ENCODE results near the gene BPIFB3.

BPIFB3 gene

DNA sequence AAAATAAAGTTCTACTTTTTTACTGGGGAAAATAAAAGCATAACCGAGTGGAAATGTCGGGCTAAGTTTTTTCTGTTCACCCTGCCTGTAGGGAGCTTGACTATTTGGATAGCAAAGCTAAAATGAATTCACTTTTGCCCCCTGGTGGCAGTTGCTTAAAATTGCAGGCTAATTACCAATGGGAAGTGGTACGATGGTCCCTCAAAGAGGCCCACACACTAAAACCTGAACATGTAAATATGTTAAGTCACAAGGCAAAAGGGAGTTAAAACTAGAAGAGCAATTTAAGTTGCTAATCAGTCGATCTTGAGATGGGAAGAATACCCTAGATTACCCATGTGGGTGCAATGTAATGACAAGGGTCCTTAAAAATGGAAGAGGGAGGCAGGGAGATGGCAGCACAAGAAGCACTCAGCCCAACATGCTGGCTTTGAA is 48.6 kb upstream of the BPIFB3 start:
- POLR2A ChIA-PET = no interaction called here
- Histone ChIP-seq H3K27ac (ENCODE audit: extremely low read depth, low read depth, low read length) (no peak overlapping the region), H3K9me3 (ENCODE audit: control insufficient read depth, insufficient read depth, low read depth, low read length) (no peaks in the 10 kb centered on the region), H3K4me3 (ENCODE audit: low read depth, low read length) (no peak overlapping the region), H3K4me1 (ENCODE audit: control insufficient read depth, insufficient read depth, low read length) (no peaks in the 10 kb centered on the region), H3K36me3 (ENCODE audit: control insufficient read depth in 2 of 2, insufficient read depth in 1 of 2, low read length in 2 of 2) (no peaks in the 10 kb centered on the region)
- no peak for TF ChIP-seq ZNF157 (tag by site-specific recombination; IDR thresholded peaks at IDR 0.05)
- CTCF ChIA-PET = interaction anchor here (0.6 to 1.5 kb wide), 3 partner anchors 18 to 181 kb away, joined by 3 to 5 read pairs (median 4); no protein-coding TSS in a partner anchor

DNA sequence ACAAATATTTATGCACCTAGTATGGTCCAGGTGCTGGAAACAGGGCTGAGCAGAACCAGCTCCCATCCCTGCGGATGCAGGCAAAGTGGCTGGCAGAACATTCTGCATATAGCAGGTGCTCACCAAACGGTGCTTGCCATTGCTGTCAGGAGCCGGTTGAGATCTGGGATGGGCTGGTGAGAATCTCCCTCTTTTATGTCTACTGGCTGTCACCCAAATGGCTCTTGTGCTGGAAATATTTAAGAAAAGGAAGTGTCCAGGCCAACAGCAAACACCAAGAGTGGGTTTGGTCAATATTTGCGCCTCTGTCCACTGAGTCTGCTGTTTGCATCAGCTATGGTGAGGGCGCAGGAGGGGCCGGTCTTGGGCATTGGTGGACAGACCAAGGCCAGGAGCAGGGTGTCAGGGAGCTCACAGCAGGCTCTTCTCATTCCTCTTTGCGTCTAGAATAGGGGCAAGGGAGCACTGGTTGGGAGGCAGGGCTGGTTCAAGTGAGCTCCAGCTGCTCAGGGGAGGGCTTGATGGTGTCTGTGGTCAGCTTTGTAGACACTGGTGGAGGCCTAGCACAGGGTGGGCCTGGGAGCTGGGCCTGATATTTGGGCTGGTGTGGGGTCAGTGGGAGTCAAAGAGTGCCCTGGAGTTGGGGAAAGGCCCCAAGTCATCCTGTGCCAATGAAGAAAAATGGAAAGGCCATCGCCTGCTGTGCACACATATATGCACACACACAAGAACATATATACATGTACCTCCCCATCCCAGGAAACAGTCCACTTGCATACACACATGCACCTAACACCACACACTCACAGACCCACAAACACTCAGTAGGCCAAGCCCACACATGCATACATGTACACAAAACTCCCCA is 47.6 kb upstream of the BPIFB3 start:
- no peaks in the 10 kb centered on the region for H3K36me3 ChIP-seq (ENCODE audit: control insufficient read depth in 2 of 2, insufficient read depth in 1 of 2, low read length in 2 of 2)
- H3K9me3 ChIP-seq (ENCODE audit: control insufficient read depth, insufficient read depth, low read depth, low read length) = no peaks in the 10 kb centered on the region
- CTCF ChIA-PET = interaction anchor here (0.5 to 1.5 kb wide), 4 partner anchors 11 to 255 kb away, joined by 3 to 5 read pairs (median 4); no protein-coding TSS in a partner anchor
- no peaks in the 10 kb centered on the region for H3K4me1 ChIP-seq (ENCODE audit: control insufficient read depth, insufficient read depth, low read length)
- H3K27ac ChIP-seq (ENCODE audit: extremely low read depth, low read depth, low read length) = no peak overlapping the region
- POLR2A ChIA-PET = no interaction called here
- no peak overlapping the region for H3K4me3 ChIP-seq (ENCODE audit: low read depth, low read length)
- TF ChIP-seq MYNN (tag by site-specific recombination; IDR thresholded peaks at IDR 0.05; ENCODE audit: borderline replicate concordance) (no peak), MEIS1 (CRISPR knock-in tag; IDR thresholded peaks at IDR 0.05; ENCODE audit: borderline replicate concordance) (no peak), ZNF23 (tag by site-specific recombination; IDR thresholded peaks at IDR 0.05; ENCODE audit: borderline replicate concordance) (no peak), SETDB1 (IDR thresholded peaks at IDR 0.05; ENCODE audit: insufficient read length, low read length) (no peak), HOXD13 (CRISPR knock-in tag; IDR thresholded peaks at IDR 0.05; ENCODE audit: borderline replicate concordance) (peak; percentile 53; the same call in 1 of the 2 replicates)

DNA sequence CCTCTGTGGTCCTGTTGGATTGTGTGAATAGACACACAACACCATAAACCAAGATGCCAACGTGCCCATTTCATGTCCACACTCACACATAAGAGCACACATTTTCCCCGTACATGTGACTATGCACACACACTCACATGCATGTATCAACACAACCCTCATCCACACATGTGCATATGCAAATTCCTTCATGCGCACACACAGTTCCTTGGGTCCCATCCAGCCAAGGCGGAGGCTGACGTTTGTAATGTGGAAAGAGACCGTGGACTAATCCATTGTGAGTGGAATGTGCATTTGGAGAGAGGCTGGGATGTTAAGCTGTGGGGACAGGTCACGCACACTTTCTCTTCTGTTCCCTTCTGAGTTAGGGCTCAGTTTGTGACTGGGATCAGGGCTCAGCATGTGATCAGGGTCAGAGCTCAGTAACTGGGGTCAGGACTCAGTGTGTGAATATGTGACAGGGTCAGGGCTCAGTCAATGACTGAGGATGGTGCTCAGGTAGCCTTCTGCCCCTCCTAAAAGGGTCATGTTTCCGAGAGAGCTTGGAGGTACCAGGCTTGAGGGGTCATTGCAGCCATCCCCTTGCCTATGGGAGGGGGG is 46.8 kb upstream of the BPIFB3 start:
- CTCF ChIA-PET = no interaction called here
- POLR2A ChIA-PET = no interaction called here

DNA sequence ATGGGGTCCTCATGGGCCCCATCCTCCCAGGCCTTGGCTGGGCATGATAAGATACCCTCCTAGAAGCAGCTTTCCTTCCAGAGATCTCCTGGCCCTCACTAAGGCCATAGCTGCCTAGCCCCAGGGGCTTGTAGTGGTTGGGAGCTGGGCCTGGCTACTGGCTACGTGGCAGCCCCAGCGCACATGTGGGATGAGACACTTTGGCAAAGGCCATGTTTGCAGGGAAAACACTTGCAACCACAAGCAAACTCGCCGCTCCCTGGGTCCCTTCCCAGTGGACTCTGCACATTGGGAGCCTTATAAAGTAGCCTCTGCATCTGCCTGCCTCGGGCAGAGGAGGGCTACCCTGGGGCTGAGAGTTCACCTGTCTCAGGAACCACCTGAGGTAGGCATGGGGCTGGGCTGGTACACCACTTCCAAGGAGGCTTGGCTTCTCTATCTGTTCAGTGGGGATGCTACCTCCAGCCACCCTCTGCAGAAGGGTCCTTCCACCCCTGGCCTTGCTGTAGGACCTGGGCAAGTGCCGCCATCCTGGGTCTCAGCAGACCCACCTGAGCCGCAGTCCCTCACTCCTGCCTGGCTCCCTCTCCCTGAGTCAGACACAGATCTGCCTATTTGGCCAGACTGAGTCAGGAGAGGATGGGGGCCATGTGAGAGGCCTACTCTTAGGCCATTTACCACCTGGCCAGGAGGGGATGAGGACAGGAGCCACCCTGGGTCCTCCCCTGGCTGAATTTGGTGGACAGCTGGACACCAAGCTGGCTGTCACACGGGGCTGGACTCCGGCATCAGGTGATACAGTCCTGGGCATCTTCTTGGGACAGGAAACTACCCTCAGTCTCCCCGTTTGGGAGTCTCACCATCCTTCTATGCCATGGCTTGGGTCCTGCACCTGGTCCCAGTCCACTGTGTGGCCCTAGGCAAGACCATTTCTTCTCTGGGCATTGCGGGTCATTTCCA is 46.0 kb upstream of the BPIFB3 start, which contains the start of gene BPIFB2:
TSS of gene BPIFB2 (plus strand) at position 329 of the 960 bp plus-strand sequence. CDS start 871 bp downstream, outside the sequence.
- H3K4me1 ChIP-seq (ENCODE audit: control insufficient read depth, insufficient read depth, low read length) = no peaks in the 10 kb centered on the region
- ChIA-PET CTCF (no interaction called here), POLR2A (no interaction called here)
- no peaks in the 10 kb centered on the region for H3K9me3 ChIP-seq (ENCODE audit: control insufficient read depth, insufficient read depth, low read depth, low read length)
- H3K27ac ChIP-seq (ENCODE audit: extremely low read depth, low read depth, low read length) = no peak within 1 kb of the TSS
- H3K36me3 ChIP-seq (ENCODE audit: control insufficient read depth in 2 of 2, insufficient read depth in 1 of 2, low read length in 2 of 2) = no peaks in the 10 kb centered on the region
- H3K4me3 ChIP-seq (ENCODE audit: low read depth, low read length) = no peak within 1 kb of the TSS
- TF ChIP-seq, protein P1, sequence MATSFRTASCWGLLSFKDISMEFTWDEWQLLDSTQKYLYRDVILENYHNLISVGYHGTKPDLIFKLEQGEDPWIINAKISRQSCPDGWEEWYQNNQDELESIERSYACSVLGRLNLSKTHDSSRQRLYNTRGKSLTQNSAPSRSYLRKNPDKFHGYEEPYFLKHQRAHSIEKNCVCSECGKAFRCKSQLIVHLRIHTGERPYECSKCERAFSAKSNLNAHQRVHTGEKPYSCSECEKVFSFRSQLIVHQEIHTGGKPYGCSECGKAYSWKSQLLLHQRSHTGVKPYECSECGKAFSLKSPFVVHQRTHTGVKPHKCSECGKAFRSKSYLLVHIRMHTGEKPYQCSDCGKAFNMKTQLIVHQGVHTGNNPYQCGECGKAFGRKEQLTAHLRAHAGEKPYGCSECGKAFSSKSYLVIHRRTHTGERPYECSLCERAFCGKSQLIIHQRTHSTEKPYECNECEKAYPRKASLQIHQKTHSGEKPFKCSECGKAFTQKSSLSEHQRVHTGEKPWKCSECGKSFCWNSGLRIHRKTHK (tag by site-specific recombination; IDR thresholded peaks at IDR 0.05) = no peak
- TF ChIP-seq, protein P2, sequence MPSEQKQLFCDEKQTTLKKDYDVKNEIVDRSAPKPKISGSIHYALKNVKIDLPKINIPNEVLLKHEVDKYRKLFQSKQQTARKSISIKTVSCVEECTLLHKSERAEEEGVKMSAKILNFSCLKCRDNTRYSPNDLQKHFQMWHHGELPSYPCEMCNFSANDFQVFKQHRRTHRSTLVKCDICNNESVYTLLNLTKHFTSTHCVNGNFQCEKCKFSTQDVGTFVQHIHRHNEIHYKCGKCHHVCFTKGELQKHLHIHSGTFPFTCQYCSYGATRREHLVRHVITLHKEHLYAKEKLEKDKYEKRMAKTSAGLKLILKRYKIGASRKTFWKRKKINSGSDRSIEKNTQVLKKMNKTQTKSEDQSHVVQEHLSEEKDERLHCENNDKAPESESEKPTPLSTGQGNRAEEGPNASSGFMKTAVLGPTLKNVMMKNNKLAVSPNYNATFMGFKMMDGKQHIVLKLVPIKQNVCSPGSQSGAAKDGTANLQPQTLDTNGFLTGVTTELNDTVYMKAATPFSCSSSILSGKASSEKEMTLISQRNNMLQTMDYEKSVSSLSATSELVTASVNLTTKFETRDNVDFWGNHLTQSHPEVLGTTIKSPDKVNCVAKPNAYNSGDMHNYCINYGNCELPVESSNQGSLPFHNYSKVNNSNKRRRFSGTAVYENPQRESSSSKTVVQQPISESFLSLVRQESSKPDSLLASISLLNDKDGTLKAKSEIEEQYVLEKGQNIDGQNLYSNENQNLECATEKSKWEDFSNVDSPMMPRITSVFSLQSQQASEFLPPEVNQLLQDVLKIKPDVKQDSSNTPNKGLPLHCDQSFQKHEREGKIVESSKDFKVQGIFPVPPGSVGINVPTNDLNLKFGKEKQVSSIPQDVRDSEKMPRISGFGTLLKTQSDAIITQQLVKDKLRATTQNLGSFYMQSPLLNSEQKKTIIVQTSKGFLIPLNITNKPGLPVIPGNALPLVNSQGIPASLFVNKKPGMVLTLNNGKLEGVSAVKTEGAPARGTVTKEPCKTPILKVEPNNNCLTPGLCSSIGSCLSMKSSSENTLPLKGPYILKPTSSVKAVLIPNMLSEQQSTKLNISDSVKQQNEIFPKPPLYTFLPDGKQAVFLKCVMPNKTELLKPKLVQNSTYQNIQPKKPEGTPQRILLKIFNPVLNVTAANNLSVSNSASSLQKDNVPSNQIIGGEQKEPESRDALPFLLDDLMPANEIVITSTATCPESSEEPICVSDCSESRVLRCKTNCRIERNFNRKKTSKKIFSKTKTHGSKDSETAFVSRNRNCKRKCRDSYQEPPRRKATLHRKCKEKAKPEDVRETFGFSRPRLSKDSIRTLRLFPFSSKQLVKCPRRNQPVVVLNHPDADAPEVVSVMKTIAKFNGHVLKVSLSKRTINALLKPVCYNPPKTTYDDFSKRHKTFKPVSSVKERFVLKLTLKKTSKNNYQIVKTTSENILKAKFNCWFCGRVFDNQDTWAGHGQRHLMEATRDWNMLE (tag by site-specific recombination; conservative IDR thresholded peaks at IDR 0.05; ENCODE audit: low read depth) = no peak
- TF ChIP-seq, protein P3, sequence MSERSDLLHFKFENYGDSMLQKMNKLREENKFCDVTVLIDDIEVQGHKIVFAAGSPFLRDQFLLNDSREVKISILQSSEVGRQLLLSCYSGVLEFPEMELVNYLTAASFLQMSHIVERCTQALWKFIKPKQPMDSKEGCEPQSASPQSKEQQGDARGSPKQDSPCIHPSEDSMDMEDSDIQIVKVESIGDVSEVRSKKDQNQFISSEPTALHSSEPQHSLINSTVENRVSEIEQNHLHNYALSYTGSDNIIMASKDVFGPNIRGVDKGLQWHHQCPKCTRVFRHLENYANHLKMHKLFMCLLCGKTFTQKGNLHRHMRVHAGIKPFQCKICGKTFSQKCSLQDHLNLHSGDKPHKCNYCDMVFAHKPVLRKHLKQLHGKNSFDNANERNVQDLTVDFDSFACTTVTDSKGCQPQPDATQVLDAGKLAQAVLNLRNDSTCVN (tag by site-specific recombination; optimal IDR thresholded peaks at IDR 0.05) = no peak

More for the DNA sequence above, 46.8 kb upstream of the BPIFB3 start:
- Histone ChIP-seq H3K4me1 (ENCODE audit: control insufficient read depth, insufficient read depth, low read length) (no peaks in the 10 kb centered on the region), H3K4me3 (ENCODE audit: low read depth, low read length) (no peak overlapping the region), H3K36me3 (ENCODE audit: control insufficient read depth in 2 of 2, insufficient read depth in 1 of 2, low read length in 2 of 2) (no peaks in the 10 kb centered on the region), H3K27ac (ENCODE audit: extremely low read depth, low read depth, low read length) (no peak overlapping the region), H3K9me3 (ENCODE audit: control insufficient read depth, insufficient read depth, low read depth, low read length) (no peaks in the 10 kb centered on the region)
- TF ChIP-seq SP3 (tag by site-specific recombination; IDR thresholded peaks at IDR 0.05) (no peak), ZBTB7A (tag by site-specific recombination; IDR thresholded peaks at IDR 0.05; ENCODE audit: low read depth) (no peak), ZNF768 (tag by site-specific recombination; IDR thresholded peaks at IDR 0.05) (no peak), ZNF610 (tag by site-specific recombination; IDR thresholded peaks at IDR 0.05; ENCODE audit: borderline replicate concordance) (no peak), ZNF830 (tag by site-specific recombination; IDR thresholded peaks at IDR 0.05; ENCODE audit: low read depth) (no peak), ZNF747 (tag by site-specific recombination; IDR thresholded peaks at IDR 0.05) (no peak), ZNF202 (tag by site-specific recombination; IDR thresholded peaks at IDR 0.05; ENCODE audit: borderline replicate concordance) (no peak), ZFP3 (tag by site-specific recombination; IDR thresholded peaks at IDR 0.05; ENCODE audit: low read depth) (no peak), ZNF776 (tag by site-specific recombination; IDR thresholded peaks at IDR 0.05; ENCODE audit: borderline replicate concordance) (no peak), KLF8 (tag by site-specific recombination; IDR thresholded peaks at IDR 0.05) (no peak)
- TF ChIP-seq, protein P4, sequence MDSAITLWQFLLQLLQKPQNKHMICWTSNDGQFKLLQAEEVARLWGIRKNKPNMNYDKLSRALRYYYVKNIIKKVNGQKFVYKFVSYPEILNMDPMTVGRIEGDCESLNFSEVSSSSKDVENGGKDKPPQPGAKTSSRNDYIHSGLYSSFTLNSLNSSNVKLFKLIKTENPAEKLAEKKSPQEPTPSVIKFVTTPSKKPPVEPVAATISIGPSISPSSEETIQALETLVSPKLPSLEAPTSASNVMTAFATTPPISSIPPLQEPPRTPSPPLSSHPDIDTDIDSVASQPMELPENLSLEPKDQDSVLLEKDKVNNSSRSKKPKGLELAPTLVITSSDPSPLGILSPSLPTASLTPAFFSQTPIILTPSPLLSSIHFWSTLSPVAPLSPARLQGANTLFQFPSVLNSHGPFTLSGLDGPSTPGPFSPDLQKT (IDR thresholded peaks at IDR 0.05; ENCODE audit: borderline replicate concordance, low read depth, low read length) = no peak

Measured in HEK293 (cell line).